ENCODE results near the gene UQCRQ. TPM values are rescaled to one million over a fixed set of nuclear protein-coding genes. Genes with fewer than 3 reads are reported as not detected.

Gene UQCRQ
- total RNA-seq, 1 donor from 2014 or later, result 329 TPM

DNA sequence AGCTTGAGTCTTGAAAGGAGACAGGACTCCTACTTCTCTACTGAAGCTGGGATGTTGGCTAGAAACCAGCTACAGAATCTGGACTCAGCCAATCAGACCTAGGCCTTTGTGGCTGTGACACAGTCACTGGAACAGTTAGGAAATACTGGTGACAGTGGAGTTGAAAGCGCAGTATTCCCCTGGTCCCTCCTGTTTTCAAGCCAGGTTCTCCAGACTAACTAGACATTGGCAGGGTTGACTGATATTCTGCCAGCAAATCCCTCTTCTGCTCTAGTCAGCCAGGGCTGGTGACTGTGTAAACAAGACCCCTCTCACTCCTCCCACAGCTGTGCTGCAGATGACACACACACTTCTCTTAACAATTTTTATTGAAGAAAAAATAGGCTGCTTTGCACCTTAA is 44.7 kb upstream of the UQCRQ start:
- no peaks in the 10 kb centered on the region for H3K9me3 Mint-ChIP-seq
- H3K36me3 Mint-ChIP-seq, result no peaks in the 10 kb centered on the region
- H3K27ac Mint-ChIP-seq, result peak overlapping the region; percentile 47
- H3K4me1 Mint-ChIP-seq, result peaks cover 15% of the 10 kb centered on the region
- TF ChIP-seq, protein P1, sequence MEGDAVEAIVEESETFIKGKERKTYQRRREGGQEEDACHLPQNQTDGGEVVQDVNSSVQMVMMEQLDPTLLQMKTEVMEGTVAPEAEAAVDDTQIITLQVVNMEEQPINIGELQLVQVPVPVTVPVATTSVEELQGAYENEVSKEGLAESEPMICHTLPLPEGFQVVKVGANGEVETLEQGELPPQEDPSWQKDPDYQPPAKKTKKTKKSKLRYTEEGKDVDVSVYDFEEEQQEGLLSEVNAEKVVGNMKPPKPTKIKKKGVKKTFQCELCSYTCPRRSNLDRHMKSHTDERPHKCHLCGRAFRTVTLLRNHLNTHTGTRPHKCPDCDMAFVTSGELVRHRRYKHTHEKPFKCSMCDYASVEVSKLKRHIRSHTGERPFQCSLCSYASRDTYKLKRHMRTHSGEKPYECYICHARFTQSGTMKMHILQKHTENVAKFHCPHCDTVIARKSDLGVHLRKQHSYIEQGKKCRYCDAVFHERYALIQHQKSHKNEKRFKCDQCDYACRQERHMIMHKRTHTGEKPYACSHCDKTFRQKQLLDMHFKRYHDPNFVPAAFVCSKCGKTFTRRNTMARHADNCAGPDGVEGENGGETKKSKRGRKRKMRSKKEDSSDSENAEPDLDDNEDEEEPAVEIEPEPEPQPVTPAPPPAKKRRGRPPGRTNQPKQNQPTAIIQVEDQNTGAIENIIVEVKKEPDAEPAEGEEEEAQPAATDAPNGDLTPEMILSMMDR (IDR thresholded peaks at IDR 0.05; ENCODE audit: unreplicated experiment), result no peak
- DNase-seq (ENCODE audit: low spot score in 2 of 2, unreplicated experiment in 2 of 2), result no peak
- peaks cover 9% of the 10 kb centered on the region for H3K27me3 Mint-ChIP-seq (ENCODE audit: low read depth)
- peak overlapping the region; percentile 28 for H3K4me3 Mint-ChIP-seq

DNA sequence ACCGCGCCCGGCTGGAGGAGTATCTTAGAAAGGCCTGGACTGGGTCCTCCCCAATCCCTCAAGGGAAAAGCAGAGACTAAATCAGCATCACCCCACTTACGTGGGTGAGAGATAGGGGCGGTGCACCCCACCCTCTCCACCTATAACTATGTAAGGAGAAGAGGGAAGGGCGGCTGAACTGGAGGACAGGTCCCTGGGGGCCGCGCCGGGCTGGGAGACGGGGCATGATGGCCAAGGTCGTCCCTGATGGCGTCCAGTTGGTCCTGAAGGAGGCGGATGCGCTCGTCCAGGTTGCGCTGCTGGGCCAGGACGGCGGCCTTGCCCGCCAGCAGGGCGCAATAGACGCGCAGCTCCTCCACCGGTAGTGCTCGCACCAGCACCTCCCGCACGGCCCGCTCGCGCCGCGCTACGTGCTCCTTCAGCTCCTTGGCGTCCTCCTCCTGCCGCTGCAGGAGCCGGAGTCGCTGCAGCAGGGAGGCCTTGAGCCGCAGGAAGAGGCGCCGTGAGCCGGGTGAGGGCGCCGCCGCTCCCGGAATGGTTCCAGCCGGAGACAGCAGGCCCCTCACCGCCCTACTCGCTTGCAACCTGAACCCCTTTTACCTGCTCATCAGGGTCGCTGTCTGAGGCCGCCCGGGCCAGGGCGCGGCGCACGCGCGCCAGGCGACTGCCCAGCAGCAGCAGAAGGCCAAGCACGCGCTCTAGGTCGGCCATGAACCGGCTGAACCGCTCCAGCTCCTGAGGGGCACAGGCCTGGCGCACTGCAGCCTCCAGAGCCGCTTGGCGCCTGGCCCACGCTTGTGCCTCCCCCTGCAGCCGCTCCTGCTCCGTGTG is 43.6 kb upstream of the UQCRQ start:
- peaks cover 15% of the 10 kb centered on the region for H3K4me1 Mint-ChIP-seq
- DNase-seq (ENCODE audit: low spot score in 2 of 2, unreplicated experiment in 2 of 2), result peak; percentile 33 to 71
- no peak overlapping the region for H3K27ac Mint-ChIP-seq
- TF ChIP-seq, protein P1 (IDR thresholded peaks at IDR 0.05; ENCODE audit: unreplicated experiment), result no peak
- H3K9me3 Mint-ChIP-seq, result no peaks in the 10 kb centered on the region
- H3K36me3 Mint-ChIP-seq, result no peaks in the 10 kb centered on the region
- H3K4me3 Mint-ChIP-seq, result peak overlapping the region; percentile 59
- H3K27me3 Mint-ChIP-seq (ENCODE audit: low read depth), result peaks cover 19% of the 10 kb centered on the region

DNA sequence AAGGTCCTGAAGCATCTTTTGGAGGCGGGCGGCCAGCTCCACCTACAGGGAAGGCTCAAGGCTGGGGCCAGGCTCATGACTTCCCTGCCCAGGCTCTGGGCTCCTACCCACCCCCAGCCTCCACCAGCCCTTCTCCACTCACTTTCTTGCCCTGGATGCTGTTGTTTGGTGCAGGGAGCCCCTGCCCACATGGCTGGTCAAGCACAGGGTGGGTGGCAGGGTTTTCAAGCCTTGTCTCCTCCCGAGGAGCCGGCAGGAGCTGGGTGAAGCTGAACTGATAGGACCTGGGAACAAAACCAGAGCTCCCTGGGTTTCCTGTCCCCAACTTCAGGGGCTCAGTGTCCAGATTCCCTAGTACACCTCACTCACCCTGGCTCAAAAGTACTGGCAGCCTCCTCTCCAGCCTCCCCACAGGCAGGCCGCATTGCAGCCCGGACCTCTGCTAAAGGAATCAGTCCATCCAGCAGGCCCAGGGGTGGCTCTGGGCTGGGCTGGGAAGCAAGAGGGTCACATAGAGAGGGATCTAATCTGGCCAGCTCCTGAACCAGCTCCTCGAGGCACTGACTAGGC is 42.9 kb upstream of the UQCRQ start:
- peak overlapping the region; percentile 59 for H3K4me3 Mint-ChIP-seq
- DNase-seq (ENCODE audit: low spot score in 2 of 2, unreplicated experiment in 2 of 2), result no peak

DNA sequence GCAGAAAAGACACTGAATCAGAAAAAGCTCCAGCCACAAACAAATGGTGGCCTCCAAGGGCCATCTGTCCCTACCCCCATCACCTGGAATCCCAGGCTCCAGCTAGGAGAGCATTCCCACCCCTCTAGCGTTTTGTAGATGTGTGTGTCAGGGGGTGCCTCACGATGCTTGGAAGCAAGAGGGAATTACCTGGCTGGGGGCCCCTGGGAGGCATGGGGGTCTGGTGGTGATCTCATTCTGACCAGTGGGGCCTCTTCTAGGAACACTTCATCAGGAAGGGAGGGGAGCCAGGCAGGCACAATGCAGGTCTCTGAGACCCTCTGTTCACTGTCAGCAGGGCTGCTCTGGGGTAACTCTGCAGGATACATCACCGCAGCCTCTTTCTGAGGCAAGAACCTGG is 42.0 kb upstream of the UQCRQ start:
- TF ChIP-seq, protein P1 (IDR thresholded peaks at IDR 0.05; ENCODE audit: unreplicated experiment), result no peak
- H3K27me3 Mint-ChIP-seq (ENCODE audit: low read depth), result peaks cover 33% of the 10 kb centered on the region
- H3K27ac Mint-ChIP-seq, result no peak overlapping the region
- H3K36me3 Mint-ChIP-seq, result no peaks in the 10 kb centered on the region
- H3K9me3 Mint-ChIP-seq, result no peaks in the 10 kb centered on the region
- H3K4me1 Mint-ChIP-seq, result peaks cover 20% of the 10 kb centered on the region
- H3K4me3 Mint-ChIP-seq, result peak overlapping the region; percentile 17
- DNase-seq (ENCODE audit: low spot score in 2 of 2, unreplicated experiment in 2 of 2), result no peak

More for the DNA sequence above, 42.9 kb upstream of the UQCRQ start:
- no peak overlapping the region for H3K27ac Mint-ChIP-seq
- H3K27me3 Mint-ChIP-seq (ENCODE audit: low read depth), result peaks cover 26% of the 10 kb centered on the region
- no peaks in the 10 kb centered on the region for H3K36me3 Mint-ChIP-seq
- no peaks in the 10 kb centered on the region for H3K9me3 Mint-ChIP-seq
- TF ChIP-seq, protein P1 (IDR thresholded peaks at IDR 0.05; ENCODE audit: unreplicated experiment), result no peak
- peaks cover 15% of the 10 kb centered on the region for H3K4me1 Mint-ChIP-seq

DNA sequence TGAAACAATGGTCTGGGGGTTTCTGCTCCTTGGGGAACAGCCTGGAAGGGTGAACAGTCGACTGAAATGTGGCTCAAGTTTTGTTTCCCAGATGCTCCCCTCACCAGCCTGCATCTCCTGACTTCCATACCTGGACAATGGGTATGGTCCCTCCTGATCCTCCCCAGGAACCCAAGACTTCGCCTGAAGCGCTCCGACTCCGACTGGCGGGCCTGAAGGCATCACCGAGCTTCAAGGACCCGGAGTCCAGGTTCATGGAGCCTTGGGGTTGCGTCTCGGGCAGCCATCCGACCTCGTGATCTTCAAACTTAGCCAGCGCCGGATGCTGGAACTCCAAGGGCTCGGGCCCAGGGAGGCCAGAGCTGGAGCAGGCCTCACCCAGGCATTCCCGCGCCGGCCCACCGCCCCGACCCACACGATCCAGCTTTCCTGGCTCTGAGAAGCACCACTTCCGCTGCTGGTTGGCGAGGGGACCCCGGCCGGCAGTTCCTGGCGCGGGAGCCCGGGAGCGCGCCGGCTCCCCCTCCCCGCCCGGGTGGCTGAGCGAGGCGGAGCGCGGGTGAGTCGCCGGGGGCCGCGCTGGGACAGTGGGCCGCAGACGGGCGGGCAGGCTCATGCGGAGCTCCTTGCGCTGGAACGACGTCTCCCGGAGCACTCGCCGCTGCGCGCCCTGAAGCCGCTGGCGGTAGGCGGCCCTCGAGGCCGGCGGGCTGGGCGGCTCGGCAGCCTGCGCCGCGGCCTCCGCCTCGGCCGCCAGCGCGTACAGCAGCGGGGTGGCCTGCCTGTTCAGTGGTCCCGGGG is 41.2 kb upstream of the UQCRQ start:
- TF ChIP-seq, protein P1 (IDR thresholded peaks at IDR 0.05; ENCODE audit: unreplicated experiment), result no peak
- peaks cover 36% of the 10 kb centered on the region for H3K27me3 Mint-ChIP-seq (ENCODE audit: low read depth)
- H3K9me3 Mint-ChIP-seq, result no peaks in the 10 kb centered on the region
- H3K4me1 Mint-ChIP-seq, result peaks cover 18% of the 10 kb centered on the region
- peak overlapping the region; percentile 36 for H3K4me3 Mint-ChIP-seq
- H3K27ac Mint-ChIP-seq, result no peak overlapping the region
- DNase-seq (ENCODE audit: low spot score in 2 of 2, unreplicated experiment in 2 of 2), result peak; percentile 37 to 53
- H3K36me3 Mint-ChIP-seq, result no peaks in the 10 kb centered on the region
